GM04504 (cell line): Measurements from ENCODE around the gene UHRF2.
"Not testable (repeated sequence)": the region's sequence is repeated elsewhere in the genome, so short reads cannot be mapped to it uniquely, and the experiment has no call there.

Experiments used
- DNase-seq: peaks from one replicate; pipeline ENCODE4 v3.0.0-alpha.2; 2012; ENCODE audit warnings: low read depth

UHRF2 gene

DNA sequence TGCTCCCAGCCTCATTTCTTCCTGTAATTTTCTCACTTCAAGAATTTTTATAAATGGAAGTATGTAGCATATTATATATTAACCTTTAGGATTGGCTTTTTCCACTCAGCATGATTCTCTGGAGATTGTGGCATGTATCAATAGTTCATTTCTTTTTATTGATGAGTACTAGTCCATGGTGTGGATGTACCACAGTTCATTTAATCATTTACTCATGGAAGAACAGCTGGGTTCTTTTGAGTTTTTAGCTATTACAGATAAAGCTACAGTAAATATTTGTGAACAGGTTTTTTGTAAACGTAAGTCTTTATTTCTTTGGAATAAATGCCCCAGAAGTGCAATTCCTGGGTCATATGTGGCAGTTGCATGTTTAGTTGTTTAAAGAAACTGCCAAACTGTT is 76.1 kb downstream of the UHRF2 start:
- DNase-seq, result no peak

GRCh38 chr9:6490863-6491262 is 77.9 kb downstream of the UHRF2 start:
- no peak for DNase-seq

- no peak for DNase-seq
These were observed 82.5 kb downstream of the UHRF2 start for GRCh38 chr9:6495466-6495865.

DNA sequence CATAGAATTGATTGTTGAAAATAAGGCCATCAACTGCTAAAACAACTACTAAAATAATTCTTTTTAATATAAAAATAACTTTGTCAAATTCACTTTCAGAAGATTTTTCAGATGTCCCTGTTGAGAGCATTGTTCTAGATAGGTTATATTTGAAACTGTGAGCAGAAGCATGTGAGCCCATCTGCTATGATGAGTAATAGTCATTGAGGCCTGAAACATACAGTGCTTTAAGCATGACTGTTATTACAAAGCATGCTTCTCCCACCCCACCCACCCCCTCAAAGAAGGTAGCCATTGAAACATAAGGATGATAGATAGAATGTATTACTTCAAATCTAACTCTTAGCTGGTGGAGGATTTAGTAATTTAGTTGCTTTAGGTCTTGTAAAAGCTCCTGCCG is 86.0 kb downstream of the UHRF2 start:
- no peak for DNase-seq

DNA sequence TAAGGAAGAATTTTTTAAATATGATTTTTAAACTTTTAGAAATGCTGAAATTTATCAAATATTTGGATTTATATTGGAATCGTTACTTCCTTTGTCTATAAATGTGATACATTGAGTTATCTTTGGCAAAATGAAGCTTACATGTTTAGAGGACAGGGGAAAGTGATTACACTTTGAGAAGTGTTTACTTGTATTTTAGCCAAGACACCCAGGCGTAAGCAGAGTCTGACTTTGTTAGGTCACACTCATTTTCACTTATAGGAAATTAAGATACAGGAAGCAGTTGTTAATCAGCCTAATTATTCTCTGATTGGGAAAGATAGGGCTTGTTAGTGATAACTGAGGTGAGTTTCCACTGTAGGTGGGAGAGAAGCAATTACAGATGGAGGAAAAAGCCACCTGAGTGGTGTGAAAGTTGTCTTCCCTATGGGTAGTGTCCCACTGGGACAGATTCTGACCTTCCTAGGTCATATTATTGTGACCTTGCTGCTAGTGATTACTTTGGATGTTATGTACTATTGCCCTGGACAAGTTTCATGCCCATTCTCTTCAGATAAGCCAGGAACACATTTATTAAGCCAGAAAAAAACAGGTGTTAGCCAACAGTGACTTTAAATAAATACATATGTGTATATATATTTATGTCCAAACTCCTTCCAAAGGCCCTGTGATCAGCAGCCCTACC is 88.7 kb downstream of the UHRF2 start:
- DNase-seq, result no peak

DNA sequence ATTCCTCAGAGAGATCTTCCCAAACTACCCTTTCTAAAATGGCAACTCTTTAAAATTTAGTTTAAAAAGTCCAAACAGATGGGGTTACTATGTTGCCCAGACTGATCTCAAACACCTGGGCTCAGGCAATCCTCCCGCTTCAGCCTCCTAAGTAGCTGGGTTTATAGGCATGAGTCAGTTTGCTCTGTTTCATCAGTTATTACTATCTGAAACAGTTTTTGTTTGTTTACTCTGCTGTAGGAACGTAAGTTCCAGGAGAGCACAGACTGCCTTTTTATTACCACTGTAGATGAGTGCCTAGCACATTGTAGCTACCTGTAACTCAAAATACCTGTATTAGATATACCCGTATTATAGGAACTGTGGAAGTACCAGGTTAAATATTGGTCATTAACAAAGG is 89.4 kb downstream of the UHRF2 start:
- no peak for DNase-seq

DNA sequence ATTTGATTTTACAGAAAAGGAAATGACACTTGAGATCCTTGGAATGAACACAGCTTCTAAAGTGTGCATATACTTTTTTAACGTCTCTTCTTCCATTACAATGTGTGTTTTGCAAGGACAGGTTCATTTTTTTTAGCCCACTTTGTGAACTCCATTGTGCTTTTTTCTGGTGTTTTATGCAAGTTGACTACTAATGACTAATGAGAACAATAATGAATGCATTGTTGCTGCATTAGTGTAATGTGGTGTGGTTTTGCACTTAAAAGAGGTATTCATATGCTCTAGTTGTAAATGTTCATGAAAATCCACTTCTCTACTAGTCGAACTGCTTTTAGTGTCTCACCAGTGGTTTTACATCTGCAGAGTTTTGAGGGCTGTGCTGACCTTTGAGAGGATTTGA is 93.6 kb downstream of the UHRF2 start:
- DNase-seq, result no peak

DNA sequence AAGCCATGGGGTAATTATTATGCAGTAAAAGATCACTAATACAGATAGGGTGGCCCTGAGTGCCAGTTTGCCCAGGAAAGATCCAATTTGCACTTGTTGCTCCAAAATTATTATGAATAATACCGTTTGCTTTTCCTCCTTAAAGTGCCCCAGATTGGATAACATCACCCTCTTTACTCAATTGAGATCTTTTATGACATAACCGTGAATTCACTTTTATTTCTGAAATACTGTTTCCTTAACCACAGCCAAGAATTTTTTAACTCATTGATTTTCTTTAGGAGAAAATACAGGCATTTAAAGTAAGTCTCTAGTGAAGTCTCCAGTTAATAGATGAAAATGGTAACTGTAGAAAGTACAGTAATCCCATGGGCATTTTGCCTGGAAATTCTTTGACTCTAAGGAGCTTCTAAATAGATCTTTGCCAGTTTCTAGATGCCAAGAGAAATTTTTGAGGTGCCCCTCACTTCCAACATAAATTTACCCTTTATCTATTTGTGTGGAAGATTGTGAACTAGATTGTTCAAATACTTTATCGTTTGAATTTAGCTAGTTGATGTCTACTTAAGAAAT is 99.2 kb downstream of the UHRF2 start:
- DNase-seq, result no peak

DNA sequence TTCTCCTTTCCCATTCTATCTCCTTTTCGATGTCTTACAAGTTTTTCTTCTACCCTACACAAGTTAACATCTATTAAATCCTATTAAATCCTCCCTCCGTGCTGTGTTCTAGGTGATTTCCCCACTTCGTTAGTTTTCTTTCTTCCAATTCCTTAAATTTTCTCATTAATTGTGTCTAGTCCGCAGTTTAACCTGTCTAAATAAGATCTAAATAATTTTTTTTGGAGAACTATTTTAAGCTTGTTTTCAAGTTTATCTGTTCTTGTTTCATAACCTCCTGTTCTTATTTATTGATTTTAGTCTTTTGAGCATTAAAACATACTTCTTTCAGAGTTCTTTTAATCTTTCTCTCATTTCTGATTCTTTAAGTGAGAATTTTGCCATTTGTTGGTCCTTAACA is 109.3 kb downstream of the UHRF2 start:
- no peak for DNase-seq

GRCh38 chr9:6525326-6526045 is 112.5 kb downstream of the UHRF2 start:
- DNase-seq, result no peak

GRCh38 chr9:6535594-6535993 is 122.6 kb downstream of the UHRF2 start:
- no peak for DNase-seq

GRCh38 chr9:6538666-6539071 is 125.7 kb downstream of the UHRF2 start:
- no peak for DNase-seq

- DNase-seq, result not testable (repeated sequence)
These were observed 129.6 kb downstream of the UHRF2 start for GRCh38 chr9:6542617-6543016.

DNA sequence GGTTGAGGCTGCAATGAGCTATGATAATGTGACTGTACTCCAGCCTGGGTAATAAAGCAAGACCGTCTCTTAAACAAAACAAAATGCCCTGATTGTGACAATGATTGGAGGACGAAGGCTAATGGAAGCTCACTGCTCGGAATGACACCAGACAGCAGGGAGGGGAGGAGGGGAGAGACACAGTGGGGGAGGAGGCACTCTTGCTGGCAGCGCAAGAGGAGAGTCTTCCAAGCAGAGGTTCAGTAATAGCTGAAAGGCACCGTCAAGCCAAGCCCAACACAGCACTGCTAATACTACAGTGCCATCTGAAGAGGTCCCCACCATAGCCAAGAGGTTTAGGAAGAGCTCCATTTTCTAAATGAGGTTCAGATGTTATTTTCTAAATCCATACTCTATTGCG is 130.2 kb downstream of the UHRF2 start:
- no peak for DNase-seq

DNA sequence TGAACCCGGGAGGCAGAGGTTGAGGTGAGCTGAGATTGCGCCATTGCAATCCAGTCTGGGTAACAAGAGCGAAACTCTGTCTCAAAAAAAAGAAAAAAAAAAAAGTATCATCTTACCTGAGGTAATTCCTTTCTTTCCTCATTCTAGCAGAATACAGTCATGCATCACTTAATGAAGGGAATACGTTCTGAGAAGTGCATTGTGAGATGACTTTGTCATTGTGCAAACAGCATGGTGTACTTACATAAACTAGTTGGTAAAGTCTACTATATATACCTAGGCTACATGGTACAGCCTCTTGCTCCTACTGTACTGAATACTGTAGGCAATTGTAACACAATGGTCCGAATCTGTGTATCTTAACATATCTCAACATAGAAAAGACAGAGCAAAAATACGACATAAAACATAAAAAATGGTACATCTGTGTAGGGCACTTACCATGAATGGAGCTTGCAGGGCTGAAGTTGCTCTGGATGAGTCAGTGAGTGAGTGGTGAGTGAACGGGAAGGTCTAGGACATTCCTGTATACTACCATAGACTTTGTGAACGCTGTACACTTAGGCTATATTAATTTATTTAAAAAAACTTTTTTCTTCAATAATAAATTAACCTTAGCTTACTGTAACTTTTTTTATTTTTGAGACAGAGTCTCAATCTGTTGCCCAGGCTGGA is 132.2 kb downstream of the UHRF2 start:
- DNase-seq, result no peak

DNA sequence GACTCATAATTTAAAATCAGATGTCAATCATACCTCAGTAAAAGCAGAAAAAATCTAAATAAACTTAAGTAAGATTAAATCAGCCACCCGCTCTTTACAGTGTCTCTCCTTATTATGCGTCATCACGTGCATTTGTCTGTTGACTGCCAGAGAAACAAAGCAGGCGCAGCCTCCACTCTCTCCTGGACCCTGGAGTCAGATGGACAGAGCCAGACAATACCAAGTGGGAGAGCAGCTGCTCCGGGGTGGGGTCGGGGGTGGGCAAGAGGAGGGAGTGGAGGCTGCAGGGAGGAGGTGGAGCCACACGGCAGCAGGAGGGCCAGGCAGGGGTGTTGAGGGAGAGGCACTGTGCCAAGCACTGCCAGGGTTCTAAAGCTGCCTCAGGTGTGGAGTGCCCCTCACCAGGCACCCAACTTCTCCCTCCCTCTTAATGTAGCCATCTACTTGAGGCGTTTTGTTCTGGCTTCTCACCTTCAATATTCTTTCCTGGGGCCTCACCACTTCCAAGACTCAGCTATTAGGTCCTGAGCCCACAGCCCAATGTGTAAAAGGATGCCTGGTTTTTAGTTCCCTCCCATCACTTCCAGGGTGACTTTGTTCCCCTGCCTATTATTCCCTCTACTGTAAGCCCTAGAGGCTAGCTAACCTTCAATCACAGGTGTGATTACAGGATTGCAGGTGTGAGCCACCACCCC is 136.3 kb downstream of the UHRF2 start:
- no peak for DNase-seq

GRCh38 chr9:6551136-6551535 is 138.1 kb downstream of the UHRF2 start:
- no peak for DNase-seq

- no peak for DNase-seq
These were observed 139.0 kb downstream of the UHRF2 start for GRCh38 chr9:6552033-6552432.

DNA sequence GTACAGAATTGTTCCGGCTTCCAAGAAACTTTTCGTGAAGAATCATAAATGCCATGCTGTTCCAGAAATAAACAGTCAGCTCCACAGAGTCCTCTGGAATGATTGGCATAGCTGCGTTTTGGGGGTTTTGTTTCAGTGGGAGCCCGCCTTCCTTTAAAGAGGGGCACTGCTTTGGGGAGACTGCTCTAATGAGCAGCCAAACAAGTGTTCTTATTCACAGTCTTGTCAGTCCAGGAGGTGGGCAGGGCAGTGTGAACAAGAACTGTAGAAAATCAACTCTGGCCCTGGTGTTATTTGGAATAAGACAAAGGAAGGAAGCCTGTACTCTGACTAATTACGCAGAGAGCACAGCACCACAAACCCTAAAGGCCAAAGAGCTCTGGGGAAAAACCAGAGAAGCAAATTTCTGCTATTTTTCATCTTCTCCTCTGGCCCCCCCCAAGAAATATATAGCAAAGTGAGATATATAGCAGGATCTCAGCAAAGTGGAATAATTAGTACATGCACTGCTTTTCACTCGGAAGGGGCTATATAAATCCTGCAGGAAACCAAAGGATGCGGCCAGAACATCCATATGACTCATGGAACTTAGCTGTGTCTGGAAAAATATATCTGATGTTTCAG is 139.6 kb downstream of the UHRF2 start:
- DNase-seq, result no peak

- DNase-seq, result no peak
These were observed 140.9 kb downstream of the UHRF2 start for GRCh38 chr9:6553866-6554265.
